ENCODE data around the gene PHC2.

PHC2 gene

GRCh38 chr1:33446590-33446989 lies 15.7 kb upstream of the PHC2 start:
- no peak for DNase-seq (ENCODE audit: low read depth)

- no peak for DNase-seq (ENCODE audit: low read depth)
Measured at GRCh38 chr1:33445108-33445507, 14.2 kb upstream of the PHC2 start.

DNA sequence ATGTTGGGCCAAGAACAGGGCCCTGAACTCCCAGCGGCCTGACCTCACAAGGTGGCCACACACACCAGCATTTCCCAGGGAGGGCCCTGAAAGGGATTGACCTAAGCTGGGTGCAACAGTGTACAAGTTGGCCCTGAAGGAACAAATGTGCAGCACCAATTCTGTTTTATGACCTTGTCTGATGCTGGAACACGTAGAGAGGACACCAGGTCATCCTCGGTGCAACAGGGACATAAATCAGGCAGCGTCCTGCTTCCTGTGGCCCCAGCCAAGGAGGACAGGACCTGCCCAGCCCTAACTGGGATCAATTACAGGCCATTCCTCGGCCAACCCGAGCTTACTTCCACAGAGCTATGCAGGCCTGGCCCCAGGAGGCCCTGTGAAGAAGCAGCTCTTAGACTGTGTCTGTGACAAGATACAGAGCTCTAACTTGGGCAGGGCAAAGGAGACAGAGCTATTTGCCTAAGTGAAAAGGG lies 12.8 kb upstream of the PHC2 start:
- DNase-seq (ENCODE audit: low read depth): no peak

DNA sequence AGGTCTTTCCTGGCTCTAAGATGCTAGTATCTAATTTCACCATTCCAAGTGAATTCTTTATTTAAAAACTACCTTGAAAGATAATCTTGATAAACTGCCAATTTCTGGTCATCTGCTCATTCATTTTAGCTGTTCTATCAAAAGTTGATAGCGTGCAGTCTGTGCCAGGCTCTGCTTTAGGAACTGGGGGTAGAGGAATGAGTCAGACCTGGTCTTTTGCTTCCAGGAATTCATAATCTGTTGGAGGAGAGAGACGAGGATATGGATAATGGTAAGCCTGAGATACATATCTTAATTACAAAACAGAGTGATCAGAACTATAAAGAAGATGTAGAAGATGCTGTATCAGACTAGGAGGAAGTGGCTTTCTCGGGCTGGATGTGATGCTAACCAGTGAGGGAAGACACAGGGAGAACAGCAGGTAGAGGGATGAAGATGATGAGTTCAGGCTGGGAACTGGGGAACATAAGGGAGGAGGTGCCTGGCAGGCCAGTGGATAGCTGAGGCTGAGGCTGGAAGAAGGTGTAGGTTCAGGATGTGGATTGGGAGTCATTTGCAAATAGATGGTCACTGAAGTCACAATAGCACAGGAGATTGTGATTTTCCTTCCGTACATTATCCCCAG lies 12.3 kb upstream of the PHC2 start:
- DNase-seq (ENCODE audit: low read depth): no peak

DNA sequence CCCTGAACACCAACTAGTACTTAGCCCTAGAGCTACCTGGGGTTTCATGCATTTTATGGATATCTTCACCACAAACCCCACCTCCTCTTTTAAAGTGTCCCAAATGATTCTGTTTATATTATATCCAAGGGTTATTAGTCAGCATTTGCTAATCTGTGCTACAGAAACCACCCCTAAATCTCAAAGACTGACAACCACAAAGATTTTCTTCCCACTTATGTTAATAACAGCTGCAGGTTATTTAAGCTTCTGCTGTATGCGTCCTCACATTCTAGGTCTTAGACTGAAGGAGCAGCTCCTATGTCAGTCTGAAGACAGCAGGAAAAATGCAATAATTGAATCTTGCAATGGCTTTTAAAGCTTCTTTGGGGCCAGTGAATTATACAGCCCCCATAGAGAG lies 11.2 kb upstream of the PHC2 start:
- DNase-seq (ENCODE audit: low read depth): no peak

DNA sequence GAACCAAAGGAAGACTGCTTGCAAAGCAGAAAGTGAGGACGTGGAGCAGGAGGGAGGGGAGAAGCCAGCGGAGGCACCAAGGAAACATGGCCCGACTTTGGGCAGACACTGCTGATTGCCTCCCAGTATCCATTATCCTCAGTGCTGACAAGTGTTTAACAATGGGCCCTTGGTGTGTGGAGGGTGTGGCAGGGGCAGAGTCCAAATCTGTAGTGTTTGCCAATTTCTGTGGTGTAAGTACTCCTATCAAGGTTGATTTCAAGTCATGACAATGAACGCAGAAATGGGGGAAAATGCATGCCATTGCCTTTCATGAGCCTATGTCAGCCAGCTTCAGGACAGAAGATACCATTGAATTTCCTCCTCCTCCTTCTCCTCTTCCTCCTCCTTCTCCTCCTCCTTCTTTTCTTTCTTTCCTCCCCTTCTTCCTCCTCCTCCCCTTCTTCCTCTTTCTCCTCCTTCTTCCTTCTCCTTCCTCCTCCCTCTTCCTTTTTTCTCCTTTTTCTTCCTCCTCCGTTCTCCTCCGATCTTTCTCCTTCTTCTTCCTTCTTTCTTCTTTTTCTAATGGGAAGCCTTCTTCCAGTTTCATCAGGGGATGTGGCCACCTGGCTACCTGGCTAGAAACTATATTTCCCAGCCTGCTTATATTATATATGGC lies 10.3 kb upstream of the PHC2 start:
- DNase-seq (ENCODE audit: low read depth): no peak

GRCh38 chr1:33439662-33440061 lies 8.8 kb upstream of the PHC2 start:
- no peak for DNase-seq (ENCODE audit: low read depth)

DNA sequence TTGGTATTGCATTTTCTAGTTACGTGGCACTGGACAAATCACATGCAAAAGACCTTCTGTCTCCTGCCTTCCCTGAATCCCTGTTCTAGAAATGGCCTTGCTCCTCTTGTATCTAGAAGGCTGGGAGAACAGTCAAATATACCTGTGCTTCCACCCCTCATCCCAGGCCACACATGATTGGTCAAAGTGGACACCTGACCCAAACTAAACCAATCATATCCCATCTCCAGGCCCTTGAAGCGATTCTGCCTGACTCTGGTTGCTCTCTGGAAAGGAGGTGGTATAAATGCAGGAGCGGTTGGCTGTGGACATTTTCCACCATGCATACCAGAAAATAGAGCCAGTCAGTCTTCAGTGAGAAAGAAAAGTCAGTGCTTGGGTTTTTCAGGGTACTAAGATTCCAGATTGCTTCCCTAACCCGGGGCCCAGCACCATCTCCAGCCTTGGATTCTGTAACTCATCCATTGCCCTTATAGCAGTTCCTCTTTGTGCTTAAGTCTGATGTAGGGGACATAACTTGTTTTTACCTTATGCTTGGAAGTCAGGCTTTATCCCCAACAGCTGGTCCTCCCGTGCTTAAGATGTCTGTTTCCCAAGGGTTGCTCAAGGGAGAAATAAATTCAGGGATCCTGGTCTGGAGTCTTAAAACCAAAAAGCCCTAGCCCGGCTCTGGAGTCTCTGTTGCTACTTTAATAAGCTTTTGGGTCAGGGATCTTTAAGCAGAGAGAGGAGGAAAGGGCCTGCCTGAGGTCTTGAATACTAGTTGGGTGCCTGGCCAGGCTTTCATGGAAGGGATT lies 7.7 kb upstream of the PHC2 start:
- DNase-seq (ENCODE audit: low read depth): no peak

DNA sequence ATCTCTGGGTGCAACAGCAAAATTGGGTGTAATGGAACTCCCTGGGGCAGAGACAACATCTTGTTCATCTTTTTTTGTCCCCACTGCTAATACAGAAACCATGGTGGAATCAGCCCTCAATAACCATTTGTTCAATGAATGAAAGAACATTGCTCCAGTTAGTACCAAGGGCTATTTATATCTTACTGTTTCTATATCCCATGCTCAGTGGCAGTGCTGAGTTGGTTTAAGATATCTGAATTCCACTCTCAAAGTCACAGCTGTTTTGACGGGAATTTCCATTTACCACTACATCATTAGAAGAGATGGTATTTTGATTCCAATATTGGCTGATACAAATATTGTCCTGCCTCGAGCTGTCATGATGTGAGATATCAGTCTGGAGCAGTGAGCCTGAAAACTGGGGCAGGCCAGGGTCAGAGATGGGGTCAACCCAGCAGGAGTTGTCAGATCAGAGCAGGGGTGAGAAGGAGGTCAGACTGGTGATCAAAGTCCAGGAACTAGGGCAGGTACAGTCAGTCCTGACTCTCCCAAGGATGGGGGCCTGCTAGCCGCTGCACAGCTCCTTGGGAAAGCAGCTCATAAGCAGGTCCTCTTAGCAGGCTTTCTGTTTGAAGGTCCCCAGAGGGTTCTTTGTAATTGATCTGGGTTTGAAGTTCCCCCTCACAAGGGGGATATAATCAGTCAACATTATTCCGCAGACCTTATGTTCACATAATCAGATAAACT lies 5.8 kb upstream of the PHC2 start:
- DNase-seq (ENCODE audit: low read depth): no peak

DNA sequence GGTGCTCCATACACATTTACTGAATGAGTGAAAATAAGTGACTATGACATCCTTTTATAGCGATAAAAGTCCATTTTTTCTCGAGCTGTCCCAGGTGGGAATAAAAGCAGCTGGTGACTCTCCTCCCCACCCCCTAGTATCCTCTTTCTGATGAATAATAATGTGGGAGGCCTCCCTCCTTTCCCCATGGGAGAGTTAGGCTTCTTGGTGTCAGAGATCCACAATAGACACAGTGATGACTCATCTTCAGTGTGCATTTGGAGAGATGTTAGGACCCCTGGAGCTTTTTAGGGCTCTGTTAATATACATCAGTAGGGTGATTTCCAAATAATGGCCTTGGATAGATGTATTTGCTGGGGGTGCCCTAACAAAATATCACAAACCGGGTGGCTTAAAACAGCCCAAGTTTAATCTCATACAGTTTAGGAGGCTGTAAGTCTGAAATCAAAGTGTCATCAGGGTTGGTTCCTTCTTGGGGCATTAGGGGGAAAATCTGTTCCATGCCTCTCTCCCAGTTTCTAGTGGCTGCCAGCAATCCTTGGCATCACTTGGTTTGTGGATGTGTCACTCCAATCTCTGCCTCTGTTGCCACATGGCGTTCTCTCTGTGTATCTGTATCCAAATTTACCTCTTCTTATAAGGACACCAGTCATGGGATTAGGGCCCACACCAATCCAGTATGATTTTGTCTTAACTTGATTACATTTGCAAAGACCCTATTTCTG lies 4.4 kb upstream of the PHC2 start:
- no peak for DNase-seq (ENCODE audit: low read depth)

- no peak for DNase-seq (ENCODE audit: low read depth)
Measured at GRCh38 chr1:33434363-33434750, 3.5 kb upstream of the PHC2 start.

DNA sequence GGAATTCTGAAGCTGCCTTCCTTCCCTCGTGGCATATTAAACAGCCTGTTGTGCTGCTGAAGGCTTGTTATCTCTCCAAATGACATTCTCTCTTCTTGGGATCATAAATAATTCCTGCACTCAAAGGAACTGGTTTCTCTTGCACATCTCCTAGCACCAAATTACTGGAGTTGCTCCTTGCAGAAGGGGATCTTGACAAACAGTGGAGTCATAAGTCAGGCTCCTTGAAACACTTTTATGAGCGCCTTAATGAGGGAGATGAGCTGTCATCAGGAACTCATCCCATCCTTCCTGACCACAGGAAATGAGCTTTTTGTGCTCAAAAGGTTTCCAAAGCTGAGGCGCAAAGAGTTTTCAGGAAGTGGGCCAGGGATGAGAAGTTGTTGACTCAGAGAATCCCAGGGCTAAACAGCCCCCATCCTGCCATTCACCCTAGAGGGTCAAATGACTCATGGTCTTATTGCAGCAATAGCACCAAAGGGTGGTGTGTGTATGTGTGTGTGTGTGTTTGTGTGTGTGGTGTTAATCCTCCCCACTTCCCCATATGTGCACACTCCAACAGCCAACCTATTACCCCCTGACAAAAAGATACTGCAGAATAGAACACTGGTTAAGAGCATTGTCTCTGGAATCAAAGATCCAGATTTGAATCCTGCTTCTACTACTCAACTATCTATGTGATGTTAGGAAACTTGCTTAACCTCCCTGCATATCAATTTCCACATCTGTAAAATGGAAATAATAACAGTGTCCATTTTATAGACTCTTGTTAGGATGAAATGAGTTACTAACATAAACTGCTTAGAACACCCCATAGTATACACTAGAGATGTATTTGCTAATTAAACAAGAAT lies 2.8 kb upstream of the PHC2 start:
- no peak for DNase-seq (ENCODE audit: low read depth)

DNA sequence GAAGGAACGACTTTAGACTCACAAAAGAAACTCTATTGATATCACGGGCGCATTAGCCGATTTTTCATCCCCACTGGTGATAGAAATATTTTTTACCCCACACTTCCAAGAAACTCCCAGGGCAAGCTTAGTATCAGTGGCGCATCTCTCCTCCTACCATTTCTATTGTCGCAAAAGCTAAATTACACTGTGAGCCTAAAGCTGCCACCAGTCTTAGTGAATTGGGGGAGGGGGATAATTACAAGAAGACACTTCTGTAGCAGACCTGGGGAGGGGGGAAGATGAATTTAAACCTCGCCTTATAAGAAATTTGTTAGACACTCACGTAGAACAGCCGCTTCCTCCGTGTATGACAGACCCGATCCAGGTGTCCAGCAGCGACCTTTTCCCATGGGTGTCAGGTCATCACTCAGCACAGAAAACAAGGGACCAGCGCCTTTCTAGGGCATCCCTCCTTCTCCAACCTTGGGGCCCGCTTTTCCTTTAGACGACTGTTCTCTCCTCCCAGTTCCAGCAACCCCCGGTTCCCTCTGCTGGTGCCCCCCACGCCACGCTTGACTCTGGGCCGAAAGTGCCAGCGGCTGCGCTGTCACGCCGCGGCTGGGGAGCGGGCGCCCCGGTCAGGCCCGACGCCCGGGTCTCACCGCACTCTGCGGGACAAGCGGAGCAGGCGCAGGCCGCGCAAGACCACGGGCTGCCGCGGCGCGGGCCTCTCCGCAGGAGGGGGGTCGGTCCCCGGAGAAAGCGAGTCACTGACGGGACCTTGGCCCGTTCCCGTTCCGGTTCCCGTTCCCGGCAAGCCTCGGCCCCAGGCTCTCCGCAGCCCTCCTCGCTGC lies 821 bp downstream of the PHC2 start:
- no peak for DNase-seq (ENCODE audit: low read depth)

DNA sequence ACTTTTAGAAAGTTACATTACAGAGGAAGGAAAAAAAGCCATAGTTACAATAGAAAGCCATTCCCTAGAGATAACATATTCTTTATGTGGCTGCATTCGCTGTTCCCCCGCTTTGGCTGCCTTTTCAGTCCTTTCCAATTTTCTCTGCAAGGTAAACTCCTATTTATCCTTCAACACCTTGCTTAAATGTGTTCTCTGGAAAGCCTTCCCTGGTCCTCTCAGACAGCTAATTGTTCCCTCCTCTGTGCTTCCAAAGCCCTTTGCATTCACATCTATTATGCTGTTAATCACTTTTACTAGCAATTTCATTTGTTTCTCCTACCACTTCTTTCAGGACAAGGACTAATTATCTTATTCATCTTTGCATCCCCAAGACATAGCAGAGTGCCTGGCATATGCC lies 1.6 kb downstream of the PHC2 start:
- no peak for DNase-seq (ENCODE audit: low read depth)

DNA sequence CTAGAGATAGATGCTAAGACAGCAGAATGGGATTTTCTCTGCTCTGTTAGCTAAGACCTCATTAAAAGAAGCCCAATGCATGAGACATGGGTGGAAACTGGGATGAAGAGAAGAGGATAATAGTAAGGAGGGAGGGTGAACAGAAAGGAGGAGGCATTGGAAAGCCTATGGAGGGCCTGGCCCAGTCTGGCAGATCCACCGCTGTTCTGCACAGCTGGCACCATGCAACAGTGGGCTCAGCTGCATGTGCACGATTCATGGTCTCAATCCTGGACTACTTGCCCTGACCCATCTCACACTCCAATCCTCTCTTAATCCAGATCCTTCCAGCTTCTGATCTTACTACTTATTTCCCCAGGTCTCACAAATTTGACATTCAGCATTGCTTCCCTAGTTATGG lies 2.2 kb downstream of the PHC2 start:
- no peak for DNase-seq (ENCODE audit: low read depth)

DNA sequence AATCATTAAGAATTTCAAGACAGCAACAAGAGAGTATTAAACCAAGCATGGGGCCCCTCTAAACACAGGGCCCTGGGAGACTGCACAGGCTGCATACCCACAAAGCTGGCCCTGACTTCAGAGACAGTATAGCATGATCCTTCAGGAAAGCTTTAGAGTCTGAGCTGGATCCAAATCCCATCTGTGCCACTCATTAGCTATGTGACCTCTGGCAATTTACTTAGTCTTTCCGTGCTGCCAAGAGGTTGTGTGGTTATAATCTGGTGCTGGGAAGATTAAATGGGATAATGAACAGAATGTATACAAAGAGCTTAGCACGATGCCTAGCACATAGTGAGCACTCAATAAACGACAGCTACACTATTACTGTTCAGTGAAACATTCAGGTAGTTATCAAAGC lies 4.0 kb downstream of the PHC2 start:
- no peak for DNase-seq (ENCODE audit: low read depth)

DNA sequence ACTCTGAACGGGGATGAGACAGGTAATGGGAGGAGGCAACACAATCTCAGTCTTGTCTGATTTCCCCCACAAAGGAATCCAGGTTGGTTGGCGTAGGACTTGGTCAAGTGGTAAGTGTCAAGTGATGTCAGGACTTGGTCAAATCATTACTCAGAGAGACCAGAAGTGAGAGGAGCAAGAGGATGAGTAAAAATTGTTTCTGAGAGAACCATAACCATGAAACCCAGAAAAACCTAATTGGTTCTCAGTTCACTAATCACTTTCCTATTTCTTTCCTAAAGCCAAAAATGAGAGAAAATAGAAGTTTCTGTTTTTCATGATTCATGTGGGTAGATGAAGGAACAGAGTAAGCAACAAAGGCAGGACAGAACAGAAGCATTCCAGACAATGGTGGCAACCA lies 5.0 kb downstream of the PHC2 start:
- DNase-seq (ENCODE audit: low read depth): no peak

DNA sequence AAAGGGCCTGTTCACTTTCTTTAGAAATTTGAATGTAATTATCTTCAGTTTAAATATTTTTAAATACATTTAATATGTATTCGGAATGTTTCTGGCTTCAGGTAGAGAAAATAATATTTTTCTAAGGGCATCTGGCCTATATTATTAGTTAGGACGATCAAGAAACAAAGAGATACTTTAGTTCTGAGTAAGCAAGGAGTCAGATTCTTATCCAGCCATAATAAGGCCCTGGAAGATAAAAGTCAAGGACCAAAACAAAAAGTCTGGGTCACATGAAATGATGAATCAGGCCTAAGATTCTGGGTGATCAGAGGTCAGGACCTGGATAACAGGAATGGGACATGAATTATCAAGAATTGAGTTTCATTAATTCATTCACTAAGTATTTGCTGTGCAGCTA lies 6.3 kb downstream of the PHC2 start:
- DNase-seq (ENCODE audit: low read depth): no peak

DNA sequence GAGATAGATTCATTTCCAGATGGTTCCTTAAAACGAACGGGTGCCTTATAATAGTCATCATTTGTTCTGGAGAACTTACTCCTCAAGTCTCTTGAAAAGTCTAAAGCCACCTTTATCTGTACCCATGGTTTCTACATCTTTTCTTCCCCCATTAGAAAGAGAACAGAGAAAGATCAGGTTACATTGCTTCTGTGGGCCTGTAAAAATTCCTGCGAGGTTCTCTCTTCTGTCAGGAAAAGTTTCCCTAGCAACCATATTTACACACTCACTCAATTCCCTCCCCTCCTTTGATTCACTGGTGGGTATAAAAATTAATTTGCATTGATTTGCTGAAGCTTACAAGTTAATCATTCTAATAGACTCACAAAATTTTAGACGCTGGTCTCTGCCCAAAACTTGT lies 6.7 kb downstream of the PHC2 start:
- DNase-seq (ENCODE audit: low read depth): no peak
